HG03280 (cell line): ENCODE data around the gene TCF7L2.
A peak's percentile ranks its signal among the peaks of the same experiment; 100 is the strongest.

Experiments used
- ATAC-seq: cut with Tn5 transposase; IDR thresholded peaks from one replicate; pipeline ENCODE4 v1.9.1; 2021; ENCODE audit warnings: mild to moderate bottlenecking, moderate library complexity; ENCODE audit not compliant: unreplicated experiment

TCF7L2 gene

DNA sequence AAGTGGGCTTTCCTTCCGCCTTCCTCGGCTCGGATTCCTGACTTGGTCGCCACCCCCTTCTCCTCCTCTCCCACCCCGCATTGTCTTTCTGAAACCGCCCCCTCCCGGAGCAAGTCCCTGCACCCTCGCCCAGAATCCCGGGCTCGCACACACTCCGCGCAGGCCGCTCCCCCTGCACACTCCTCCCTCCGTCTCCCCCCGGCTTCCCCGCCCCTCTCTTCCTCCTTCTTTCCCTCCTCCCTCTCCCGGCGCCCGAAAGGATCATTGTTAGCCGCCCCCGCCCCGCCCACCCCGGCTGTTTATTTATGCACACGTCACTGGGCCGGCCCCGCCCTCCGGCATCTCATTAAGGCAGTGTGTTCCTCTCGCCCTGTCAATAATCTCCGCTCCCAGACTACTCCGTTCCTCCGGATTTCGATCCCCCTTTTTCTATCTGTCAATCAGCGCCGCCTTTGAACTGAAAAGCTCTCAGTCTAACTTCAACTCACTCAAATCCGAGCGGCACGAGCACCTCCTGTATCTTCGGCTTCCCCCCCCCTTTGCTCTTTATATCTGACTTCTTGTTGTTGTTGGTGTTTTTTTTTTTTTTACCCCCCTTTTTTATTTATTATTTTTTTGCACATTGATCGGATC lies at the start of gene TCF7L2:
Gene TCF7L2, plus strand, starts transcription at position 373 of the 633 bp plus-strand sequence. CDS start 510 bp downstream, outside the sequence.
- ATAC-seq = peak; percentile 59

- no peak for ATAC-seq
These were observed 47.3 kb upstream of the TCF7L2 start for GRCh38 chr10:112902730-112903129.

DNA sequence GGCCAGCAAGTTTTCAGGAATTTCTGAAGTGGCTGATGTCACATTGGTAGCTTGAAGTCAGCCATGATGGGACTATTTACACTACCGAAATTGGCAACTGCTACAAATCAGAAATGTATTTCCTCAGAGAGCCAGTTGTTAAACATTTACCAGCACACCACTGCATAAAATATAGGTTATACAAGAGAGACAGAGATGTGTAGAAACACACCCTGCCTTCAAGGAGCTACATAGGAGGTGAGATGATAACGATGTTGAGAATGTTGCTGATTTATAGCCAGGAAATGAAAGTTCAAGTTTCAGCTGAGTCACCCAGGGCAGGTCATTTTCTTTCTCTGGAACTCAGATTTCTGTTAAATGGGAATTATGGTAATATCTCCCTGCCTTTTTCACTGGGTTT lies 46.0 kb upstream of the TCF7L2 start:
- no peak for ATAC-seq

DNA sequence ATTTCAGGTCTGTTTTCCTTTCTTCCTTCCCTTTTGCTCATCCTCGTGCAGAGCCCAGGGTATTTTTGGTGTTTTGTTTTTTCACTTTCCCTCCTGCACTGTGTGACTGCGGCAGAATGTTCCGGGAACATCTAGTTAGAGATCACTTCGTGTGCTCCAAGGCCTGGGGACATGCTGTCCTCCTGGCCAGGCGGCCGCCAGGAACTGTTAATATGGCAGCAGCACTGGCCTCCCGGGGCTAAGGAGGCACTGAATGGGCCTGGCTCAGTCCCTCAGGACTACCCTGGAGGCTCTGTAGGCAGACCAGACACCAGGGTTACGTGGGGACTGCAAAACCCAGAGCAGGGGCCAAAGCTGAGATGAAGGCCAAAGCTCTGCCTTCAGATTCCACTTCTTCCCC lies 43.1 kb upstream of the TCF7L2 start:
- ATAC-seq = no peak

GRCh38 chr10:112907893-112908292 lies 42.2 kb upstream of the TCF7L2 start:
- ATAC-seq = no peak

GRCh38 chr10:112911206-112911605 lies 38.8 kb upstream of the TCF7L2 start:
- no peak for ATAC-seq

DNA sequence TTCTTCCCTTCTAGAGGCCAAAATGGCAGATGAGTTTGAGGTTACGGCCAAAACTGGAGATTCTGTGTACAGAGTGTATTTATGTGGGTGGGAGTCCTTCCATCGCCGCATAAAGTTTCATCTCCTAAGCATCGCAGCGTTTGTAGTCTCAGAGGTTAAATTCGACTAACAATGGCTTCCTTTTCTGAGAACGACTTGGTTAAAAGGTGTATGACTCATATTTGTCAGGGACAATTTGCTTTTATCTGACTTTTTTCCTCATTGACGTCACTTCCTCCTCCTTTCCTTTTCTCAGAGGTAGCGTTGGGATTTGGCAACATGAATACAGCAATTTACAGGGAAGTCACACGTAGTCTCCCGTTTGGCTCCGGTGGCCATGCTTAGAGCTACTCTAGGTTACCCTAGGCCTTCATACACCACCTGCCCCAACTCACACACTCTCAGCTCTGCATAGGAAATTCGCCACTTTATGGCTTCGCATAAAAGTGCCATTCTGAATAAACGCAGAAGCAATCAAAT lies 37.6 kb upstream of the TCF7L2 start:
- no peak for ATAC-seq

GRCh38 chr10:112913255-112913654 lies 36.8 kb upstream of the TCF7L2 start:
- ATAC-seq = no peak

GRCh38 chr10:112913661-112914287 lies 36.3 kb upstream of the TCF7L2 start:
- no peak for ATAC-seq

DNA sequence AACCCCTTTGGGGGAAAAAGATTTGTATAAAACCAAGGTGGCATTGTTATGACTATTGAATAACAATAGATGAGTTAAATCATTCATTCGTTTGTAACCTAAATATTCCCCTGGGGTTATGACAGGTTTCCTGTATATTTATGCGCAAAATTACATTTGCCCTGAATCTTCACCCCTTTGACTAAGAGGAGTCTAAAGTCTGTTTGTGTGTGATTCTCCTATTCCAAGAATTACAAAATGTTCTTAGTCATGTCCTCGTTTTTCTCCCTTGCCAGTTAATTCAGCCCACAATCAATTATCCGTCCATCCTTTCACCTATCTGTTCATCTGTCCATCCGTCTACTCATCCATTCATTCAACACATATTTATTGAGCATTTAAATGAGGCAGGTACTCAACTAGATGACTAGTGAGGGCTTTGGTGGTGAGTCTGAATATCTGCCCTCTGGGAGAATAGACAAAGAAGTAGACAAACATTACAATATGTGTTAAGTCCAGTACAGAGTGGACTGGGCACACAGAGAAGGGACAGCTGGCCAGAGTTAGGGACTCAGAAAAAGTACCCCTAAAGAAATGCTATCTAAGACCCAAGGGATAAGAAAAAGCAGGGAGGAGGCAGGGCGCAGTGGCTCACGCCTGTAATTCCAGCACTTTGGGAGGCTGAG lies 35.6 kb upstream of the TCF7L2 start:
- ATAC-seq = no peak

- no peak for ATAC-seq
These were observed 34.2 kb upstream of the TCF7L2 start for GRCh38 chr10:112915590-112916572.

- no peak for ATAC-seq
These were observed 32.4 kb upstream of the TCF7L2 start for GRCh38 chr10:112917681-112918080.

- no peak for ATAC-seq
These were observed 31.3 kb upstream of the TCF7L2 start for GRCh38 chr10:112918771-112919170.

DNA sequence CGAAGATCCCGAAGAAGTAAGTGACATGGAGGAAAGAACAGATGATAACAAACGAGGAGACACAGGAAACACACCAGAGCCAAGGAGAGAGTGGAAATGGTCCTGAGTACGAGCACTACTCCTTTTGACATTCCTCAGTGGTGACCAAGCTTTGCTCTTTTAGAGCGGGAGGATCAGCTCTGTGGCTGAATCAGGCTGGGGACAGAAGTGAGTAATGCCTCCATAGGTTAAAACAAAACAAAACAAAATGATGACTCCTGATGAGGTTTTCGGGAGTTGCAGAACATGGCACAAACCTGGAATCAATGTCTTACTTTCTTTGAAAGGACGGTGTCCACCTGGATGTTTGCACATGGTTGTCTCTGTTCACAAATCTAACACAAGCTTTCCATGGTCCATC lies 30.3 kb upstream of the TCF7L2 start:
- no peak for ATAC-seq

GRCh38 chr10:112926906-112927688 lies 22.9 kb upstream of the TCF7L2 start:
- ATAC-seq = no peak

- no peak for ATAC-seq
These were observed 22.1 kb upstream of the TCF7L2 start for GRCh38 chr10:112927980-112928379.

- ATAC-seq = no peak
These were observed 17.4 kb upstream of the TCF7L2 start for GRCh38 chr10:112932658-112933057.

GRCh38 chr10:112934193-112934592 lies 15.9 kb upstream of the TCF7L2 start:
- ATAC-seq = no peak

DNA sequence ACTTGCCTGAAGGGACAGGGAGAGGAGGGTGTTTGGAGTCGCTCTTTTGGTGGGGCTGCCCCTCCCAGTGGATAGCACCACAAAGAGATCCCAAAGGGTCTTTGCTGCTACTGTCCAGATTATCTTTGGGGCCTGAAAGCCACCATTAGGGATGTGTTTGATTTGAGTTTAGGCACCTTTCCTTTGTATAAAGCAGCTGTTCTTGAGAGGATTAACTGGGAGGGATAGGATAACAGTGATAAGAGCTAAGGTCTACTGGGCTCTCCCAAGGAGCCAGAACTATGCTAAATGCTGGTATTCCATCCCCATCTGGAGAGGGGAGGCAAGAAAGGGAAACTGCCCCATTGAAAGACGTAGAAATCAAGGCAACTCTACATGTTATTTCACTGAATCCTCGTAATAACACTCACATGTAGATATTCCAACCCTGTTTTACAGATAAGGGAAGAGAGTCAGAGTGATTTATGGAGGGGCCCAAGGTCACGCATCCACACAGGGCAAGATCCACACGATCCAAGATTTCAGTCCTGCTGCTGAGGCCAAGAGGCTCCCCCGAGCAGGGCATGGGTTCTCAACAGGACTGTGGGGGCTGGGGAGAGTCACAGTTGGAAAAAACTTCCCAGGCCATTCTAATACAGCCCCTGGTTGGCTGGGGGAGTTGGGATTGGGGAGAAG lies 11.1 kb upstream of the TCF7L2 start:
- ATAC-seq = no peak

DNA sequence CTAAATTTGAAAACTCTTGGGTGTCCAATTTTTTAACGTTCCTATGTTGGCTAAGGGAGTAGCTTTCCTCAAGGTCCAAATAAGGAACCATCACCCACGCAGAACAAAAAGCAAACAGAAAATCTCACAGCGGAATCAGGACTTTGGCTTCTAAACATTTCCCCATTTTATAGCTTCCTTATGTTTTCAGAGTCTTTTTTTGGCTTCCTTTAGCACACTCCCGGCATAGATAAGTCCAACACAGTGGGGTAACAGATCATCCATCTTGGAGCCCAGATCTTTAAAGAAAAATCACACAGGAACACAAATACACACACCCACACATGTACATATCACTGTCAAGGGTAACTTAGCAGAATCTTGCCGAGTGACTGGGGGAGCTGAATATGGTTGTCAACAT lies 4.2 kb upstream of the TCF7L2 start:
- no peak for ATAC-seq
